Mesenchymal stem cell (in vitro differentiated cells and primary cell): ENCODE data around the gene ADAMTSL3.

Source experiments
- DNase-seq: peaks from one replicate; pipeline ENCODE4 v3.0.0-alpha.2; 2013
- H2AFZ ChIP-seq: one replicate; pipeline ENCODE4 v1.6.1; 2013; ENCODE audit warnings: low read depth, mild to moderate bottlenecking, control low read depth, inconsistent platforms, low read length, moderate library complexity
- H2AK5ac ChIP-seq: 2 replicates; pipeline ENCODE4 v1.6.1; 2013; ENCODE audit warnings: low read length, moderate library complexity, mild to moderate bottlenecking, inconsistent platforms; ENCODE audit not compliant: severe bottlenecking
- H2BK120ac ChIP-seq: one replicate; pipeline ENCODE4 v1.6.1; 2013; ENCODE audit warnings: low read depth, mild to moderate bottlenecking, inconsistent platforms, low read length, moderate library complexity
- H2BK12ac ChIP-seq, 2 experiments: one replicate each; pipeline ENCODE4 v1.6.1; 2013; ENCODE audit warnings: inconsistent platforms in 2 of 2, low read length in 2 of 2, mild to moderate bottlenecking in 2 of 2, moderate library complexity in 2 of 2, control low read depth in 1 of 2
- H2BK15ac ChIP-seq: one replicate; pipeline ENCODE4 v1.6.1; 2013; ENCODE audit warnings: mild to moderate bottlenecking, low read depth, inconsistent platforms; ENCODE audit not compliant: poor library complexity, severe bottlenecking
- H2BK5ac ChIP-seq: 2 replicates; pipeline ENCODE4 v1.6.1; 2013; ENCODE audit warnings: low read depth, mild to moderate bottlenecking, low read length, control low read depth, inconsistent platforms; ENCODE audit not compliant: poor library complexity, severe bottlenecking
- H3K14ac ChIP-seq, 2 experiments: one replicate each; pipeline ENCODE4 v1.6.1; 2013; ENCODE audit warnings: inconsistent platforms in 2 of 2, low read length in 2 of 2, control low read depth in 1 of 2, mild to moderate bottlenecking in 1 of 2, moderate library complexity in 1 of 2
- H3K18ac ChIP-seq, 2 experiments: one replicate each; pipeline ENCODE4 v1.6.1; 2013; ENCODE audit warnings: inconsistent platforms in 2 of 2, low read length in 2 of 2, control low read depth in 1 of 2, low read depth in 1 of 2, mild to moderate bottlenecking in 1 of 2
- H3K23ac ChIP-seq, 2 experiments: one replicate each; pipeline ENCODE4 v1.6.1; 2013; ENCODE audit warnings: inconsistent platforms in 2 of 2, low read length in 2 of 2, mild to moderate bottlenecking in 2 of 2, moderate library complexity in 2 of 2, control low read depth in 1 of 2
- H3K27ac ChIP-seq: 2 replicates; pipeline ENCODE4 v1.5.1; 2013; ENCODE audit warnings: mild to moderate bottlenecking, moderate library complexity, low read length, control low read depth, inconsistent platforms; ENCODE audit not compliant: poor library complexity, severe bottlenecking
- H3K27me3 ChIP-seq, 2 experiments: 2 replicates each; pipeline versions ENCODE4 v1.6.1 to v1.7.0; 2013; ENCODE audit warnings: low read length in 2 of 2, mild to moderate bottlenecking in 2 of 2, moderate library complexity in 2 of 2, control low read depth in 1 of 2, inconsistent platforms in 1 of 2; ENCODE audit not compliant: control insufficient read depth in 1 of 2, insufficient read depth in 1 of 2
- H3K36me3 ChIP-seq, 2 experiments: 2 replicates each; pipeline versions ENCODE4 v1.6.1 to v1.7.0; 2013; ENCODE audit warnings: low read length in 2 of 2, control low read depth in 1 of 2, inconsistent platforms in 1 of 2, low read depth in 1 of 2, mild to moderate bottlenecking in 1 of 2; ENCODE audit not compliant: insufficient read depth in 2 of 2, control insufficient read depth in 1 of 2
- H3K4ac ChIP-seq, 2 experiments: one replicate each; pipeline ENCODE4 v1.6.1; 2013; ENCODE audit warnings: inconsistent platforms in 2 of 2, low read length in 2 of 2, mild to moderate bottlenecking in 2 of 2, moderate library complexity in 2 of 2, control low read depth in 1 of 2, low read depth in 1 of 2
- H3K4me1 ChIP-seq: 2 replicates; pipeline ENCODE4 v1.6.1; 2013; ENCODE audit warnings: low read depth, low read length, control low read depth; ENCODE audit not compliant: control insufficient read depth, insufficient read depth
- H3K4me2 ChIP-seq: 2 replicates; pipeline ENCODE4 v1.6.1; 2013; ENCODE audit warnings: low read length, mild to moderate bottlenecking, inconsistent platforms; ENCODE audit not compliant: poor library complexity, severe bottlenecking
- H3K4me3 ChIP-seq, 2 experiments: 2 replicates each; pipeline versions ENCODE4 v1.5.1 to v1.7.0; 2013; ENCODE audit warnings: low read length in 2 of 2, mild to moderate bottlenecking in 2 of 2, control low read depth in 1 of 2, low read depth in 1 of 2; ENCODE audit not compliant: insufficient read depth in 1 of 2
- H3K79me1 ChIP-seq: replicated peaks from 2 replicates; pipeline ENCODE4 v1.6.1; 2013; ENCODE audit warnings: mild to moderate bottlenecking, control low read depth, low read length, inconsistent platforms; ENCODE audit not compliant: poor library complexity, severe bottlenecking
- H3K9ac ChIP-seq: 2 replicates; pipeline ENCODE4 v1.7.0; 2013; ENCODE audit warnings: mild to moderate bottlenecking, low read length, moderate library complexity
- H3K9me3 ChIP-seq: 2 replicates; pipeline ENCODE4 v1.7.0; 2013; ENCODE audit warnings: mild to moderate bottlenecking, low read length; ENCODE audit not compliant: control insufficient read depth
- H4K8ac ChIP-seq: one replicate; pipeline ENCODE4 v1.6.1; 2013; ENCODE audit warnings: inconsistent platforms, mild to moderate bottlenecking, low read length, moderate library complexity
- H4K91ac ChIP-seq: one replicate; pipeline ENCODE4 v1.6.1; 2013; ENCODE audit warnings: mild to moderate bottlenecking, low read length, inconsistent platforms
- WGBS: methylation state at CpG from one replicate; pipeline ENCODE4 v1.1.7; 2013; ENCODE audit warnings: mixed read lengths; 5-methylcytosine and 5-hydroxymethylcytosine counted together

ADAMTSL3 gene

DNA sequence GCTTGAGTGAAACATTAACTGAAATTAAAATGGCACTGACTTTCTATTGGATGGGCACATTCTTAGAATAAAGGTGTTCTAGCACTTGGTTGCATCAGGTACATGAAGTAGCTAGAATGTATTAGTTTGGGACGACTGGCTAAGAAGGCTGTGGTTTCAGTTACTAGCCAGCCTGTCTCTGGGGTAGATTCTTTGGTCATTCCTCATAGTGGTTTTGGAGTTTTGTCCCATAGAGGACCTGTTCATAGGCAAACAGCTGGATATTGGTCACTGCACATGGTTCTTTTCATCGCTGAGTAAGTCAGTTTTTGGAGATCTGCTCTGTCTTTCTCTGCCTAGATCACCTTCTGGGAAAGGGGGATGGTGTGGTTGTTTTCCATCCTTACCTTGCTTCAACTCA lies 55.3 kb downstream of the ADAMTSL3 start:
- H3K27me3 ChIP-seq = peaks cover 0 to 11% of the 10 kb centered on the region in 2 experiments
- DNase-seq = no peak
- H3K4me2 ChIP-seq = no peak overlapping the region
- H2BK120ac ChIP-seq = no peak overlapping the region
- no peak overlapping the region for H2BK15ac ChIP-seq
- H4K91ac ChIP-seq = no peak overlapping the region
- H3K23ac ChIP-seq = no peak overlapping the region
- no peaks in the 10 kb centered on the region for H3K4me1 ChIP-seq
- H2AFZ ChIP-seq = no peak overlapping the region
- no peaks in the 10 kb centered on the region for H3K9me3 ChIP-seq
- H3K9ac ChIP-seq = no peak overlapping the region
- no peak overlapping the region for H2BK5ac ChIP-seq
- H2AK5ac ChIP-seq = no peak overlapping the region
- H3K36me3 ChIP-seq = no peaks in the 10 kb centered on the region
- no peaks in the 10 kb centered on the region for H3K79me1 ChIP-seq
- WGBS = 53% methylated on average over 2 of the region's 2 CpGs
- no peak overlapping the region for H4K8ac ChIP-seq
- no peak overlapping the region for H3K4me3 ChIP-seq
- no peak overlapping the region for H3K14ac ChIP-seq
- H3K4ac ChIP-seq = no peak overlapping the region
- H3K18ac ChIP-seq = no peak overlapping the region
- no peak overlapping the region for H3K27ac ChIP-seq
- H2BK12ac ChIP-seq = no peak overlapping the region

DNA sequence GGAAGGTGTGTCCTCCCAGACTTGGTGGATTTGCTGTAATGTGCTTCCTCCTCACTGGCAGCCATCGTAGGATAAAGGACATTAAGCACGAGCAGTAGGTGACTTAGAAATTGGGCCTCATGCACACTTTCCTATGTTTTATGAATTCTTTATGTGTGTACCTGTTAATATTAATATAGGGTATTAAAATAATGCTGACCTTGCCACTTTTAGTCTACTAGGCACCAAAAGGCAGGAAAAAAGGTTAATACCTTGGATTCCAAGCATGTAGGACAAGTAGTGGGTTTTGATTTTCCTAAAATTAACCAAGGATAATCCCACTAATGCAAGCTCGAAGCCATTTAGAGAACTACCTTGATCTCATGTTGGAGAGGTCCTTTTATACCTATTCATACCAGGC lies 55.9 kb downstream of the ADAMTSL3 start:
- no peak overlapping the region for H3K4me2 ChIP-seq
- 83% methylated on average over 1 of the region's 3 CpGs for WGBS
- H2AFZ ChIP-seq = no peak overlapping the region
- H3K27ac ChIP-seq = no peak overlapping the region
- no peaks in the 10 kb centered on the region for H3K79me1 ChIP-seq
- DNase-seq = no peak
- H2BK15ac ChIP-seq = no peak overlapping the region
- H3K4ac ChIP-seq = no peak overlapping the region
- no peak overlapping the region for H4K91ac ChIP-seq
- H3K4me1 ChIP-seq = no peaks in the 10 kb centered on the region
- H3K9ac ChIP-seq = no peak overlapping the region
- H3K14ac ChIP-seq = no peak overlapping the region
- H2BK5ac ChIP-seq = no peak overlapping the region
- H3K27me3 ChIP-seq = peaks cover 0 to 11% of the 10 kb centered on the region in 2 experiments
- no peak overlapping the region for H3K18ac ChIP-seq
- no peak overlapping the region for H2AK5ac ChIP-seq
- no peak overlapping the region for H3K4me3 ChIP-seq
- H4K8ac ChIP-seq = no peak overlapping the region
- no peak overlapping the region for H2BK120ac ChIP-seq
- H2BK12ac ChIP-seq = no peak overlapping the region
- no peak overlapping the region for H3K23ac ChIP-seq
- no peaks in the 10 kb centered on the region for H3K36me3 ChIP-seq
- no peaks in the 10 kb centered on the region for H3K9me3 ChIP-seq

DNA sequence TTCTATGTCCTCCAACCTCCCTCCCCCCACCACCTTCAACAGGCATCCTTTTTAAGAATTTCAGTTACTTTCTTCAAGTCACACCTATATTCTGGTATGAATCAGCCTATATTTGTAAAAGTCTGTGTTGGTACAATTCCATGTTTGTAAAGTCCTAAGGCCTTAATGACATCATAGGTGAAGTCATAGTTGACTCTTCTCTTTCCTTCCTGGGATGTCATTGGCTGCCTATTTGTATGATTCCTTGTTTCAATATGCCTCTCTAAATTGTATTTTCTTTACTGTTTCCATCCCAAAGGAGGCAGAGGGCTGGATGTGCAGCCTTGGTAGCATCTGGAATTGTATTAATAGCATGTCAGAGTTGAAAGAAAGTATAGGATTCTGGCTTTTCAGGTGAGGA lies 56.5 kb downstream of the ADAMTSL3 start:
- no peak overlapping the region for H3K4me3 ChIP-seq
- no peak overlapping the region for H3K9ac ChIP-seq
- H3K27ac ChIP-seq = no peak overlapping the region
- H3K4ac ChIP-seq = no peak overlapping the region
- no peak overlapping the region for H4K91ac ChIP-seq
- no peak overlapping the region for H3K18ac ChIP-seq
- no peak overlapping the region for H2BK5ac ChIP-seq
- peaks cover 0 to 11% of the 10 kb centered on the region in 2 experiments for H3K27me3 ChIP-seq
- H2AK5ac ChIP-seq = no peak overlapping the region
- H3K4me1 ChIP-seq = peaks cover 2% of the 10 kb centered on the region
- H3K36me3 ChIP-seq = no peaks in the 10 kb centered on the region
- no peak overlapping the region for H2BK15ac ChIP-seq
- no peak overlapping the region for H2BK120ac ChIP-seq
- H3K9me3 ChIP-seq = no peaks in the 10 kb centered on the region
- DNase-seq = no peak
- no peak overlapping the region for H3K14ac ChIP-seq
- no peak overlapping the region for H2BK12ac ChIP-seq
- no peak overlapping the region for H3K4me2 ChIP-seq
- no peak overlapping the region for H3K23ac ChIP-seq
- no peaks in the 10 kb centered on the region for H3K79me1 ChIP-seq
- H2AFZ ChIP-seq = no peak overlapping the region
- H4K8ac ChIP-seq = no peak overlapping the region

DNA sequence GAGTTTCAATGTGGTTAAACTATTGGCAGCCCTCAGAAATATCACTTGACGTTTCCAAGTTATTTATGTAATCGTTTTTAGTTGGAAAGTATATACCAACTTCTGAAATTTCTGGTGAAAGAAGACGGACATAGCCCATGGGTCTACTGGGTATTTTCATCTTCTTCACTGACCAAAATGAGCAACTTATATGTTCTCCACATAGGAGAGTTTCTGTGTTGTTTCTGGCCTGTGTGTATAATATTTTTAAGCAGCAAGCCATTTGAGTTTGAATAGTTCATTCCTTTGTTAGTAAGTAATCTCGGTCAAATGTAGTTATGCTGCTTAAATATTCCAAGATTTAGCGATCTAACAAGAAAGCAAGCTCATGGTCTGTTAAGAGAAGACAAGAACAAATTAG lies 57.3 kb downstream of the ADAMTSL3 start:
- no peak overlapping the region for H2BK15ac ChIP-seq
- no peaks in the 10 kb centered on the region for H3K9me3 ChIP-seq
- no peak overlapping the region for H2AFZ ChIP-seq
- H3K4me1 ChIP-seq = peaks cover 2% of the 10 kb centered on the region
- H3K27me3 ChIP-seq = peaks cover 0 to 11% of the 10 kb centered on the region in 2 experiments
- H3K23ac ChIP-seq = no peak overlapping the region
- H3K36me3 ChIP-seq = no peaks in the 10 kb centered on the region
- no peak overlapping the region for H3K18ac ChIP-seq
- H4K91ac ChIP-seq = no peak overlapping the region
- no peak for DNase-seq
- H3K4me2 ChIP-seq = no peak overlapping the region
- H3K9ac ChIP-seq = no peak overlapping the region
- no peak overlapping the region for H2BK120ac ChIP-seq
- no peak overlapping the region for H2BK12ac ChIP-seq
- no peak overlapping the region for H4K8ac ChIP-seq
- 96% methylated on average over 4 of the region's 5 CpGs for WGBS
- no peak overlapping the region for H3K4me3 ChIP-seq
- no peaks in the 10 kb centered on the region for H3K79me1 ChIP-seq
- no peak overlapping the region for H3K4ac ChIP-seq
- H2AK5ac ChIP-seq = no peak overlapping the region
- no peak overlapping the region for H3K14ac ChIP-seq
- no peak overlapping the region for H3K27ac ChIP-seq
- H2BK5ac ChIP-seq = no peak overlapping the region
